ENCODE data around the gene SERPINI1.

The SERPINI1 gene

GRCh38 chr3:167735233-167736138 lies at the start of gene SERPINI1:
TSS of gene SERPINI1 (plus strand) at chr3:167735721. CDS start at chr3:167789129, 53,408 bp downstream.
- peak; percentile 83 for DNase-seq (ENCODE audit: low spot score)

- peak; percentile 3 for DNase-seq (ENCODE audit: low spot score)
Measured at GRCh38 chr3:167691366-167691765, 44.2 kb upstream of the SERPINI1 start.

GRCh38 chr3:167694121-167694520 lies 41.4 kb upstream of the SERPINI1 start:
- DNase-seq (ENCODE audit: low spot score) = no peak

GRCh38 chr3:167700046-167700445 lies 35.5 kb upstream of the SERPINI1 start:
- DNase-seq (ENCODE audit: low spot score) = no peak

GRCh38 chr3:167700926-167701325 lies 34.6 kb upstream of the SERPINI1 start:
- DNase-seq (ENCODE audit: low spot score) = no peak

- no peak for DNase-seq (ENCODE audit: low spot score)
Measured at GRCh38 chr3:167705840-167706239, 29.7 kb upstream of the SERPINI1 start.

- DNase-seq (ENCODE audit: low spot score) = no peak
Measured at GRCh38 chr3:167709690-167710089, 25.8 kb upstream of the SERPINI1 start.

GRCh38 chr3:167710552-167710951 lies 25.0 kb upstream of the SERPINI1 start:
- no peak for DNase-seq (ENCODE audit: low spot score)

- DNase-seq (ENCODE audit: low spot score) = no peak
Measured at GRCh38 chr3:167711439-167711838, 24.1 kb upstream of the SERPINI1 start.

- DNase-seq (ENCODE audit: low spot score) = no peak
Measured at GRCh38 chr3:167712445-167712844, 23.1 kb upstream of the SERPINI1 start.

- no peak for DNase-seq (ENCODE audit: low spot score)
Measured at GRCh38 chr3:167714871-167715270, 20.6 kb upstream of the SERPINI1 start.

- no peak for DNase-seq (ENCODE audit: low spot score)
Measured at GRCh38 chr3:167716920-167717319, 18.6 kb upstream of the SERPINI1 start.

GRCh38 chr3:167718582-167718981 lies 16.9 kb upstream of the SERPINI1 start:
- DNase-seq (ENCODE audit: low spot score) = no peak

- no peak for DNase-seq (ENCODE audit: low spot score)
Measured at GRCh38 chr3:167723025-167723512, 12.5 kb upstream of the SERPINI1 start.

- DNase-seq (ENCODE audit: low spot score) = no peak
Measured at GRCh38 chr3:167723872-167724271, 11.6 kb upstream of the SERPINI1 start.

- DNase-seq (ENCODE audit: low spot score) = peak; percentile 76
Measured at GRCh38 chr3:167728176-167728575, 7.3 kb upstream of the SERPINI1 start.

- DNase-seq (ENCODE audit: low spot score) = no peak
Measured at GRCh38 chr3:167728632-167729323, 6.7 kb upstream of the SERPINI1 start.

- DNase-seq (ENCODE audit: low spot score) = no peak
Measured at GRCh38 chr3:167729591-167729990, 5.9 kb upstream of the SERPINI1 start.

GRCh38 chr3:167731393-167731792 lies 4.1 kb upstream of the SERPINI1 start:
- DNase-seq (ENCODE audit: low spot score) = no peak

- DNase-seq (ENCODE audit: low spot score) = no peak
Measured at GRCh38 chr3:167732313-167733065, 3.0 kb upstream of the SERPINI1 start.

- DNase-seq (ENCODE audit: low spot score) = no peak
Measured at GRCh38 chr3:167733961-167734497, 1.5 kb upstream of the SERPINI1 start.
